ENCODE measurements around the gene GAPVD1.

GAPVD1 gene

GRCh38 chr9:125238127-125238914, 23.3 kb upstream of the GAPVD1 start:
- TF ChIP-seq CTCF (IDR thresholded peaks at IDR 0.05; ENCODE audit: low read depth, low read length) = no peak
- peak overlapping the region; percentile 97 for H3K4me3 ChIP-seq (ENCODE audit: low read depth, low read length)

GRCh38 chr9:125238915-125239446, 22.6 kb upstream of the GAPVD1 start:
- peak overlapping the region; percentile 97 for H3K4me3 ChIP-seq (ENCODE audit: low read depth, low read length)
- no peak for TF ChIP-seq CTCF (IDR thresholded peaks at IDR 0.05; ENCODE audit: low read depth, low read length)

GRCh38 chr9:125239631-125240597, 21.7 kb upstream of the GAPVD1 start:
- H3K4me3 ChIP-seq (ENCODE audit: low read depth, low read length) = peak overlapping the region; percentile 97

GRCh38 chr9:125240649-125240999, 21.0 kb upstream of the GAPVD1 start:
- H3K4me3 ChIP-seq (ENCODE audit: low read depth, low read length) = peak overlapping the region; percentile 97
- no peak for TF ChIP-seq CTCF (IDR thresholded peaks at IDR 0.05; ENCODE audit: low read depth, low read length)

More at GRCh38 chr9:125239631-125240597, 21.7 kb upstream of the GAPVD1 start:
- no peak for TF ChIP-seq CTCF (IDR thresholded peaks at IDR 0.05; ENCODE audit: low read depth, low read length)

- H3K4me3 ChIP-seq (ENCODE audit: low read depth, low read length) = peak within 1 kb of the TSS; percentile 97
- TF ChIP-seq CTCF (IDR thresholded peaks at IDR 0.05; ENCODE audit: low read depth, low read length) = no peak
Measured at GRCh38 chr9:125241000-125241862, 20.4 kb upstream of the GAPVD1 start, which contains the start of gene HSPA5. TSS of gene HSPA5 (minus strand) at chr9:125241343. CDS start at chr9:125241126, 217 bp downstream.

- H3K4me3 ChIP-seq (ENCODE audit: low read depth, low read length) = peak overlapping the region; percentile 69
- no peak for TF ChIP-seq CTCF (IDR thresholded peaks at IDR 0.05; ENCODE audit: low read depth, low read length)
Measured at GRCh38 chr9:125241863-125242739, 19.5 kb upstream of the GAPVD1 start.

Measured in WI38 (cell line).